HG03575 (cell line): ENCODE measurements around the gene RAB3C.

Source experiments
- ATAC-seq: cut with Tn5 transposase; IDR thresholded peaks from one replicate; pipeline ENCODE4 v1.9.1; 2021; ENCODE audit not compliant: unreplicated experiment, insufficient number of reproducible peaks, low FRiP score; ENCODE audit errors: extremely low read depth

Gene RAB3C

DNA sequence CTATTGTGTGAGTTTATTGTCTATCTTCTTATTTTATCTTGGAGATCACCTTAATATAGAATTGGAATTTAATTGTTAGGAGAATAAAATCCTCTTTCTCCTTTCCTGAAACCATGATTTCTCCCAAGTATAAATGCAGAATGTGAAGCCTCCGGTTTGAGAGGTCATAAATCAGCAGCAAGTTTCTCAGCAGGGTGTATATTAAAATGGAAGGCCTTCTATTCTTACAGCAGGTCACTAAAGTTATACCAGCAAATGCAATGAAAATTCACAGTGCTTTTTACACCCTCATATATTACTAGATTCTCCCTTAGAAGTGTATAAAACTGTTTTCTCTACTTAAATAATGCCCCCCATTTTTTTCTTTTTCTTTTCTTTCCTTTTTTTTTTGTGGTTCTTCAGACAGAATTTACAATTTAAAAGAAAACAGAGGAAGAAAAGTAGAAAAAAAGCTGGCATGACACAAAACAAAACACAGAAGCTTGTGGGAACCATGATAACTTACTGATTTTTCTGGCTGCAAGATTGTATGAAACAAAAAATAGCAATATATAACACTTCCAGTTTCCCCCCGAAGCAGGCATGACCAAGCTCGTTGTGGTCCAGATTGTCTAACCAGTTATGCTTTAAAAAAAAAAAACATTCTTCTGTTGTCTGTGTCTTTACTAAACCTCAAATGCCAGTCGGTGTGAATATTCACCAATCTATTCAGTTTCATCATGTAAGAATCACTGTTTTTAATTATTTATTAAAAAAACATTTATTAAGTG, 211.2 kb downstream of the RAB3C start:
- no peak for ATAC-seq

- no peak for ATAC-seq
These were observed 212.0 kb downstream of the RAB3C start for GRCh38 chr5:58794875-58795274.

DNA sequence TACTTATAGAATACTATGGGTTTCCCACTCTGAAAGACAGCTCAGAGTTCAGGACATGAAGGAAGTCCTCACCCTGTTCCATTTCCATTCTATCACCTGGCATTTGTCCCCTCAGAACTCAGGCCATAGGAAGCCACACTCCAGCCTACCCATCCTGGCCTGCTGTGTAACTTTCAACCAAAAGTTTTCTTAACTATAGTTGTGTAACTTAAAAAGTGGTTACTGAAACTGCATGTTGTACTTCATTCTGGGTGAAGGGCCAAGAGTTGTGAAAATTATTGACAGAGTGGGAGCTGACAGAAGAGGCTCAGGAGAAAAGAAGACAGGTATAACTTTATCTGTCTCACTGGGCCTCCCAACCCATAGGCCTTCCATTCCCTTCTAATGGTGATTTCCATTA, 212.5 kb downstream of the RAB3C start:
- no peak for ATAC-seq

DNA sequence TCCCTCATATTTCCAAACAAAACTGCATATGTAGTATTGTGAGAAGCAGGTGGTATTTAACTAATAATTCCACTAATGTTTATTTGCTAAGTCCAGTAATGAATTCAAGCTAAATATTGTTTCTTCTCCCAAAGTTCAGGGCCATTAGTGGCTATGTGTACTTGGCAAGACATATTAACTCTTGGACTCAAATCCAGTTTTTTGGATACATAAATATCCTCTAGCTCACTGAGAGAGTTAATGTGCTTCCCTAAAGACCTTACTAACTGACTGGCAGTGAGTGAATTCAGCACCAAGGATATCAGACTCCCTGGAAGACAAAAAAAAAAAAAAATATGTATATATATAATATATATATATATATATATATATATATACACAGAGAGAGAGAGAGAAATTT, 214.1 kb downstream of the RAB3C start:
- ATAC-seq: no peak

- no peak for ATAC-seq
These were observed 217.5 kb downstream of the RAB3C start for GRCh38 chr5:58800356-58800755.

GRCh38 chr5:58800861-58801540, 218.1 kb downstream of the RAB3C start:
- no peak for ATAC-seq

DNA sequence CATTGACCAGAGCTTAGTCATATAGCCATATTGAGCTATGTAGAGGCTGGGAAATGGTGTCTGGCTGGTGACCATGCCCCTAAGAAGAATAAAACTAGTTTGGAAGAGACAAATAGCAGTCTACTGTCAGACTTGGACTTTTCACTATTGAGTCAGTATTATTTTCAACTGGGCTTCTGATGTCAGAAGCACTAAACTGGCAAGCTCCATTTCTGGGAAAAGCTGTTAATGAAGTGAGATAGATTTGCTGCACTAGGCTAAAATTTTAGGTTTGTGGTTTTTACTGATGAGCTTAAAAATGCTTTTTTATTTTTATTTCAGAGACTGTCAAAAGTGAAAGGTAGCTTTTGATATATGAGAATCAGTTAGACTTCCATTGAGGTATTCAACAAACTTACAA, 220.2 kb downstream of the RAB3C start:
- no peak for ATAC-seq

GRCh38 chr5:58804291-58804690, 221.4 kb downstream of the RAB3C start:
- no peak for ATAC-seq

DNA sequence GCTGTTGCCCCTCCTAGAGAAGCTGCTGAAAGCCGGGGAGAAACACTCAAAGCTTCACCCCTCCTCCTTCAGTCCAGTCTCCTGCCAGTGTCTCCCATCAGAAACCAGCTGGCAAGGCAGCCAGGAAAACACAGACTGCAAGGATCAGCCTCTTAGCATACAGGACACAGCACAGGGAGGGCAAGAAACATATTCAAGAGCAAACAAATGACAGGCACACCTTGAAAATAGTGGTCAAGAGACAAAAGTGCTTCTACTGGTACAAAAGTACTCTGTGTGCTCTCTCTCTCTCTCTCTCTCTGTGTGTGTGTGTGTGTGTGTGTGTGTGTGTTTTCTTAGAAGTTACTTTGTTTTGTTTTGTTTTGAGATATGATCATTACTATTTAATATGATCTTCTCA, 227.2 kb downstream of the RAB3C start:
- ATAC-seq: no peak

DNA sequence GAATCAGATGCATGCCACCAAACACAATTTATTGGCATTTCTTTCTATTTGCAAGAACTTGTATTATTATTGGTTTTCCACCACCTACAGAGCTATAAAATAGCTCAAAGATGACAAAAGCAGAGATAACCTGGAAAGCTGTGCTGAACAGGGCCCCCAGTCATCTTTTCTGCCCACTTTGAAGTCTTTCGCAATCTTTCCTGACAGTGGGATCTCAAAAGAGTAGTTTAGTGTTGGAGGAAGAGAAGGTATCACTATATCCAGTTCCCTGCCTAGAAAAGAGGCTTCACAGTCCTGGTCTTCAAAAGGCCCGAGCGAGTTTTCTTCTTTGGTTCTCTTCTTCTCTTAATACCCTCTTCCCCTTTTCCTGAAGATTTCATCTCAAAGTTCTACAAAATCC, 231.0 kb downstream of the RAB3C start:
- ATAC-seq: no peak

GRCh38 chr5:58816181-58816731, 233.4 kb downstream of the RAB3C start:
- ATAC-seq: no peak

DNA sequence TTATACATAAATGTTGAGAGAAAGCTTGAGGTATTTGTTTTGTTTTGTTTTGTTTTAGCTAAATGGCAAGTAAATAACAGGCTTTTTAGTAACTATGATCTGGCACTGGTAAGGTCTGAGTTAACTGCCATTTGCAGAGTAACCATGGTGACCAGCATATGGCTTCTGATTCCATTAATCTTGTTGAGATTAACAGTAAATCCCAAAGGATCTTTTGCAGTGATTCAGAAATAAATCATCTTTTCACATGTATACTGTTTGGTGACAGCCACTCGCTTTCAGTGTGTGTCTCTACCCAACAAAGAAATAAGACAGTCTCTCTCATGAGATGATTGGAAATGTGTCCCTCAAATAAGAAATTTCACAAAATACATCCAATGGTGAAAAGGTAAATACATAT, 235.6 kb downstream of the RAB3C start:
- no peak for ATAC-seq

GRCh38 chr5:58825441-58825840, 242.6 kb downstream of the RAB3C start:
- ATAC-seq: no peak

DNA sequence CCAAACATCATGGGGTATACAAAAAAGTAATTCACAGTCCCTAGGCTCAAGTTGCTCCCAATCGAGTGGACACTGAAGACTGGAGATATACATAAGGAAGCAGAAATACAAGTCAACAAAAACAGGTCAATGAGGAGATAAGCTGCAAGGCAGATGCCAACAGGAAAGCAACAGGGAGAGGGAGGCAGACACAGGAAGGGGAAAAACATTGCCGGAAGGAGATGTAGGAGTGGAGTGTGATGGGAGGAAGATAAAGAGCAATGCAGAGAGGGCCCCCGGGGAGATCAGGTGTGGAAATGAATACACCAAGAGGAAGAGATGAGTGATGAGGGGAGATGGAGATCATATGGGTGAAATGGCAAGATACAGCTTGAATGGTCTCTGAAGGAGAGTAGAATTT, 243.0 kb downstream of the RAB3C start:
- no peak for ATAC-seq

DNA sequence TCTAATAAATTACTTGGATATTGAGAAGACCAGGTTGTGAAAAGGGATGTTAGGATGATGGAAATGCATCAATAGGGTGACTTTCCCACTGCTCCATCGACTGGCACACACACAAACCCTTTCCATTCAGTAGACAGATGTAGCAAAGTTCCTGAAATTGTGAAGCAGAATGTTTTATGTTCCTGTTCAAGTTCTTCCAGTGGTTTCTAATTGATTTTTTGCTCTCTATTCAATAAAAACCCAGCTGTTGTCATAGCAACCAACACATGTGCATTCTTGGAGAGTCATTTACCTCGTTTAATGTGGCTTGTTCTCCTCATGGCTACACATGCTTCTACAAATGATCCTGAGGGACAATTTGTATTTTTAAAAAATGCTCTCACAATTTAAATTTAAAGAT, 244.6 kb downstream of the RAB3C start:
- no peak for ATAC-seq

GRCh38 chr5:58828258-58828657, 245.4 kb downstream of the RAB3C start:
- no peak for ATAC-seq

- no peak for ATAC-seq
These were observed 251.7 kb downstream of the RAB3C start for GRCh38 chr5:58834242-58835225.

DNA sequence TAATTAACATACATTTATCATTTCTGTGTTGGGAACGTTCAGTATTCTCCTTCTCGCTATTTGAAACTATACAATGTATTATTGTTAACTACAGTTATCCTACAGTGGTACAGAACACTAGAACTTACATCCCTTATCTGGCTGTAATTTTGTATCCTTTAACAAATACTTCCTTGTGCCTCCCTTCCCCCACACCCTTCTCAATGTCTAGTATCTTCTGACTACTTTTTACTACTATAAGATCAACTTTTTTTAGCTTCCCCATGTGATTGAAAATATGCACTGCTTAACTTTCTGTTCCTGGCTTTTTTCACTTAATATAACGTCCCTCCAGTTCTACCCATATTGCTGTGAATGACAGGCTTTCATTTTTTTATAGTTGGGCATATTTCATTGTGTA, 253.5 kb downstream of the RAB3C start:
- ATAC-seq: no peak

DNA sequence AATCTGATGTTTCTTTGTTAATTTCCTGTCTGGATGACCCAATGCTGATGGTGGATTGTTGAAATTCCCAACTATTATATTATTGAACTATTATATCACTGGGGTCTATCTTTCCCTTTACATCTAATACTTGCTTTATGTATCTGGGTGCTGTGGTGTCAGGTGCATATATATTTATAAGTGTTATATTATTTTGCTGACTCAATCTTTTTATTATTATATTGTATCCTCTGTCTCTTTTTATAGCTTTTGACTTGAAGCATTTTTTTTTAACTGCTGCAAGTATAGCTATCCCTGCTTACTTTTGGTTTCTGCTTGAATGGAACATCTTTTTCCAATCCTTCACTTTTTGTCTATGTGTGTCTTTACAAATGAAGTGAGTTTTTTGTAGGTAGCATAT, 255.9 kb downstream of the RAB3C start:
- ATAC-seq: no peak
